ENCODE results near the gene PRKCE. TPM values are rescaled to one million over a fixed set of nuclear protein-coding genes. Genes with fewer than 3 reads are reported as not detected.

The PRKCE gene
- polyA plus RNA-seq, 1 experiment, result 16.7 TPM

DNA sequence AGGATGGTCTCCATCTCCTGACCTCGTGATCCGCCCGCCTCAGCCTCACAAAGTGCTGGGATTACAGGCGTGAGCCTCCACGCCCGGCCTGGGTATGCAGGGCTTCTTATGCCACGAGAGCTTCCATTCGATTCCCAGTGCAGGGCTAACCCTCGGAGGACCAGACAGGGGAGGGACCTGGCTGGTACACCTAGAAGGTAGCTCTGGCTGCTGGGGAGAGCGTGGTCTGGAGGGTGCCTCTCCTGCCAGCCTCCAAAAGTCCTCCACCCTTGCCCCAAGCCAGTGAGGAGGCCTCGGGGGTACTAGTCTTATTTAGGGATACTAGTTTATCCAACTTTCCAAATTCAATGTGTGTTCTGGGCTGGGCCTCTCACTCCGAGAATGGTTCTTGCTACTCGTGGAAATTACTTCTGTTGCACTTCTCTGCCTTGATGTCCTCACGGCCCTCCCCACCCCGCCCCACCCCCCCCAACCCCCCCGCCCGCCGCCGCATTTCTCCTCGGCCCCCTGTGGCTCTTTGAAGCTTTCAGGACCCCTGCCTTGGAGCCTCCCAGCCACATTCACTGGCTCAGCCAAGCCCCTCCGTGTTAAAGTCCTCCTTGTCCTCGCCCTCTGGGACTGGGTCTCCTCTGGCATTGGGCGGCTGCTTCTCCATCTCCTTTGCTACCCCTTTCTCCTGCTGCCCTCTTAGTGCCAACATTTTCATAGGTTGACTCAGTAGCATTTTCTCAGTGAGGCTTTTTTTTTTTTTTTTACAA is 502.7 kb downstream of the PRKCE start:
- CTCF ChIA-PET, result interaction anchor here (0.5 to 1.6 kb wide), 3 partner anchors 91 to 386 kb away, joined by 3 to 6 read pairs (median 3); no protein-coding TSS in a partner anchor
- POLR2A ChIA-PET, result interaction anchor here (0.7 kb wide), 1 partner anchor 65 kb away, joined by 4 read pairs; no protein-coding TSS in a partner anchor

DNA sequence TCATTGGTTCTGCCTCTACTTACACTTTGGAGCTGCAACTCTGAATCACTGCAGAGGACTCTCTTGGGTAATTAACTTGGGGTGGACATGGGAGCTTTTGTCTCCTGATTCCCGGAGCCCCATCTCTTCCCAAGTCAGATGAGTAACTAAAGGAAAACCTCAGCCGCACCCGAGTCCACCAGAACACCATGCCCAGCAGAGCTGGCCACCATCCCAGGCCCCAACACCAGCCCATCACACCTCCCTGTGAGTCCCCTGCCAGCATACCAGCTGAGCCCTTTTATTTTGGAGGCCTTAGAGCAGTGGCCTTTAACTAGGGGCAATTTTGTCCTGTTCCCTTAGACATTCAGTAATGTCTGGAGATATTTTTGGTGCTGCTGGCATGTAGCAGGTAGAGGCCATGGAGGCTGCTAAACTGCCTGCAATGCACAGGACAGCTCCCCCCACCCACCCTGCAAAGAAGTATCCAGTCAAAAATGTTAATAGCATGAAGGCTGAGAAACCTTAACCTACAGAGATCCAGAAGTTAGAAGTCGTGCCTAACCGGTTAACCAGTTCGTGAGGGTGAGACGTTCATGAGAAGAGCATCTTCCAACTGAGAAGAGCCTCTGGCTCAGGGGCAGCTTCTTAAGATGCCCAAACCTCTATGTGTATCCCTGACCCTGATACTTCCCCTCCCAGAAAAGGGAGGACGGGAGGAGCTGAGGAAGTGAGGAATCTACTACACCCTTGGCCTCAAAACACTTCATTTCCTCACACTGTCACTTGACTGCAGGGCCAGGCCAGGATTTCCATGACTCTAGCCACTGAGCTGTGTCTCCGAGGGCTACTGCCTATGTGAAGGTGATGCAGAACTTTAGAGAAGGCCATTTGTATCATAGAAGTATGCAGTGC is 505.8 kb downstream of the PRKCE start:
- Histone ChIP-seq H3K9me3 (ENCODE audit: control insufficient read depth, insufficient read depth, low read length) (no peaks in the 10 kb centered on the region), H3K27ac (ENCODE audit: low read depth, low read length) (no peak overlapping the region), H3K27me3 (ENCODE audit: control insufficient read depth, insufficient read depth, low read length) (no peaks in the 10 kb centered on the region), H3K4me3 (ENCODE audit: low read depth, low read length) (no peak overlapping the region)
- CTCF ChIA-PET, result no interaction called here
- DNase-seq (ENCODE audit: low read depth, low spot score), result no peak
- POLR2A ChIA-PET, result interaction anchor here (0.5 kb wide), 1 partner anchor 114 kb away, joined by 3 read pairs; no protein-coding TSS in a partner anchor
- TF ChIP-seq, protein P1, sequence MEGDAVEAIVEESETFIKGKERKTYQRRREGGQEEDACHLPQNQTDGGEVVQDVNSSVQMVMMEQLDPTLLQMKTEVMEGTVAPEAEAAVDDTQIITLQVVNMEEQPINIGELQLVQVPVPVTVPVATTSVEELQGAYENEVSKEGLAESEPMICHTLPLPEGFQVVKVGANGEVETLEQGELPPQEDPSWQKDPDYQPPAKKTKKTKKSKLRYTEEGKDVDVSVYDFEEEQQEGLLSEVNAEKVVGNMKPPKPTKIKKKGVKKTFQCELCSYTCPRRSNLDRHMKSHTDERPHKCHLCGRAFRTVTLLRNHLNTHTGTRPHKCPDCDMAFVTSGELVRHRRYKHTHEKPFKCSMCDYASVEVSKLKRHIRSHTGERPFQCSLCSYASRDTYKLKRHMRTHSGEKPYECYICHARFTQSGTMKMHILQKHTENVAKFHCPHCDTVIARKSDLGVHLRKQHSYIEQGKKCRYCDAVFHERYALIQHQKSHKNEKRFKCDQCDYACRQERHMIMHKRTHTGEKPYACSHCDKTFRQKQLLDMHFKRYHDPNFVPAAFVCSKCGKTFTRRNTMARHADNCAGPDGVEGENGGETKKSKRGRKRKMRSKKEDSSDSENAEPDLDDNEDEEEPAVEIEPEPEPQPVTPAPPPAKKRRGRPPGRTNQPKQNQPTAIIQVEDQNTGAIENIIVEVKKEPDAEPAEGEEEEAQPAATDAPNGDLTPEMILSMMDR (IDR thresholded peaks at IDR 0.05; ENCODE audit: low read depth, low read length), result no peak

More for the DNA sequence above, 502.7 kb downstream of the PRKCE start:
- H3K9me3 ChIP-seq (ENCODE audit: control insufficient read depth, insufficient read depth, low read length), result no peaks in the 10 kb centered on the region
- H3K27ac ChIP-seq (ENCODE audit: low read depth, low read length), result no peak overlapping the region
- H3K27me3 ChIP-seq (ENCODE audit: control insufficient read depth, insufficient read depth, low read length), result no peaks in the 10 kb centered on the region
- H3K4me3 ChIP-seq (ENCODE audit: low read depth, low read length), result no peak overlapping the region
- no peak for DNase-seq (ENCODE audit: low read depth, low spot score)
- TF ChIP-seq, protein P1 (IDR thresholded peaks at IDR 0.05; ENCODE audit: low read depth, low read length), result no peak

DNA sequence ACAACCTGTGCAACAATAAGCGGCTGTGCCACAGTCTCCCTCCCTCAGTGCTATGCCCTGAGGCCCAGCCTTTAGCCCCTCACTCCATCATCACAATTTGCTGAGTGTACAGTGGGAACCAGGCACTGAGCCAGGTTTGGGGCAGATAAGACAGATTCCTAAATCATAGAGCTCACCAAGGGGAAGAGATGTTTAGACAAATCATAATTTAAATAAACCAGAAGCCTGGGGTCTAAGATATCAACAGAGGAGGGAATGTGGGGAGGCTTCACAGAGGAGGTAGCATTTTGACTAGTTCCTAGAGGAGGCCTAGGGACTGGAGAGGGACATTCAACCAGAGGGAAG is 506.5 kb downstream of the PRKCE start:
- POLR2A ChIA-PET, result interaction anchor here (0.7 kb wide), 1 partner anchor 90 kb away, joined by 3 read pairs; no protein-coding TSS in a partner anchor
- no peaks in the 10 kb centered on the region for H3K27me3 ChIP-seq (ENCODE audit: control insufficient read depth, insufficient read depth, low read length)
- no peaks in the 10 kb centered on the region for H3K9me3 ChIP-seq (ENCODE audit: control insufficient read depth, insufficient read depth, low read length)
- H3K27ac ChIP-seq (ENCODE audit: low read depth, low read length), result no peak overlapping the region
- H3K4me3 ChIP-seq (ENCODE audit: low read depth, low read length), result no peak overlapping the region
- no peak for DNase-seq (ENCODE audit: low read depth, low spot score)
- CTCF ChIA-PET, result no interaction called here
- TF ChIP-seq, protein P1 (IDR thresholded peaks at IDR 0.05; ENCODE audit: low read depth, low read length), result no peak

GRCh38 chr2:46158661-46159060 is 507.2 kb downstream of the PRKCE start:
- no peak for DNase-seq (ENCODE audit: low read depth, low spot score)
- ChIA-PET POLR2A (no interaction called here), CTCF (no interaction called here)
- no peak overlapping the region for H3K27ac ChIP-seq (ENCODE audit: low read depth, low read length)
- no peak overlapping the region for H3K4me3 ChIP-seq (ENCODE audit: low read depth, low read length)
- no peaks in the 10 kb centered on the region for H3K9me3 ChIP-seq (ENCODE audit: control insufficient read depth, insufficient read depth, low read length)
- TF ChIP-seq, protein P1 (IDR thresholded peaks at IDR 0.05; ENCODE audit: low read depth, low read length), result no peak
- no peaks in the 10 kb centered on the region for H3K27me3 ChIP-seq (ENCODE audit: control insufficient read depth, insufficient read depth, low read length)

DNA sequence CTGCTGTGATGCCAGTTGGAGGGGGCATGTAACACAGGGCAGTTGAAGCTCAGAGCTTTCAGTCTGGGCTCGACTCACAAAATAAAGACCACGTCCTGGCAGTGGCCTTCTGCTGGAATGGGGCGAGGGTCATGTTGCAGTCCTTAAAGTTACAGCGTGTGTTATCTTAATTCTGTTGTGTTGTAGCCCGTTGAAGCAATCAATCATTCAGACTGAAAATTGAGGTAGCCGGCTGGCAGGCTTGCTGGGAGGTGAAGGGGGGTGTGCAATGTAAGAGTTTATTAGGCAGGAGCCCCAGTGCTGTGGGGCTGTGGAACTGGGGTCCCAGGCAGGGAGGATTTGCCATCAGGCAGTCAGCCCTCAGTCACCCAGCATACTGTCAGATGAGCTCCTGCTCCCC is 508.9 kb downstream of the PRKCE start:
- H3K9me3 ChIP-seq (ENCODE audit: control insufficient read depth, insufficient read depth, low read length), result no peaks in the 10 kb centered on the region
- H3K27me3 ChIP-seq (ENCODE audit: control insufficient read depth, insufficient read depth, low read length), result no peaks in the 10 kb centered on the region
- no peak overlapping the region for H3K4me3 ChIP-seq (ENCODE audit: low read depth, low read length)
- H3K27ac ChIP-seq (ENCODE audit: low read depth, low read length), result no peak overlapping the region
- POLR2A ChIA-PET, result no interaction called here
- CTCF ChIA-PET, result no interaction called here
- TF ChIP-seq, protein P1 (IDR thresholded peaks at IDR 0.05; ENCODE audit: low read depth, low read length), result no peak
- DNase-seq (ENCODE audit: low read depth, low spot score), result no peak
